Smooth muscle cell (in vitro differentiated cells): ENCODE results near the gene SP1. TPM values are rescaled to one million over a fixed set of nuclear protein-coding genes. Genes with fewer than 3 reads are reported as not detected.

Experiments used
- DNase-seq: peaks from one replicate; lab custom pipeline; 2025; ENCODE audit not compliant: unreplicated experiment; lab: John Stamatoyannopoulos, UW
- H2AFZ ChIP-seq: fragments of 200-600 bp; sonication (generic); 2 replicates; pipeline ENCODE4 v1.6.0; 2016; ENCODE audit warnings: antibody characterized with exemption, low read depth, mild to moderate bottlenecking
- H3F3A ChIP-seq: fragments of 200-600 bp; sonication (generic); 2 replicates; pipeline ENCODE4 v1.6.0; 2017; ENCODE audit warnings: antibody characterized with exemption, low read depth
- H3K27ac ChIP-seq: fragments of 200-600 bp; sonication (generic); 2 replicates; pipeline ENCODE4 v1.5.1; 2016; ENCODE audit warnings: low read depth, mild to moderate bottlenecking
- H3K27me3 ChIP-seq: fragments of 200-600 bp; sonication (generic); 2 replicates; pipeline ENCODE4 v1.6.1; 2016; ENCODE audit warnings: low read depth, mild to moderate bottlenecking
- H3K36me3 ChIP-seq: fragments of 200-600 bp; sonication (generic); 2 replicates; pipeline ENCODE4 v1.5.1; 2016; ENCODE audit warnings: low read depth
- H3K4me1 ChIP-seq: fragments of 200-600 bp; sonication (generic); 2 replicates; pipeline ENCODE4 v1.5.1; 2016; ENCODE audit warnings: low read depth
- H3K4me2 ChIP-seq: fragments of 200-600 bp; sonication (generic); 2 replicates; pipeline ENCODE4 v1.6.0; 2016; ENCODE audit warnings: mild to moderate bottlenecking
- H3K4me3 ChIP-seq: fragments of 200-600 bp; sonication (generic); 2 replicates; pipeline ENCODE4 v1.5.1; 2016; ENCODE audit warnings: mild to moderate bottlenecking
- H3K79me2 ChIP-seq: fragments of 200-600 bp; sonication (generic); 2 replicates; pipeline ENCODE4 v1.6.0; 2016; ENCODE audit warnings: low read depth, mild to moderate bottlenecking
- H3K9ac ChIP-seq: fragments of 200-600 bp; sonication (generic); 2 replicates; pipeline ENCODE4 v1.6.0; 2016; ENCODE audit warnings: low read depth
- H3K9me3 ChIP-seq: fragments of 200-600 bp; sonication (generic); replicated peaks from 2 replicates; pipeline ENCODE4 v1.5.1; 2016; ENCODE audit warnings: low read depth
- H4K20me1 ChIP-seq: fragments of 200-600 bp; sonication (generic); 2 replicates; pipeline ENCODE4 v1.6.0; 2016; ENCODE audit warnings: low read depth
- CTCF ChIP-seq: fragments of 200-600 bp; sonication (generic); IDR thresholded peaks from 2 replicates; pipeline ENCODE4 v1.5.1; 2017; ENCODE audit warnings: borderline replicate concordance, mild to moderate bottlenecking, antibody characterized with exemption; ENCODE audit not compliant: insufficient read depth, poor library complexity, severe bottlenecking
- WGBS: methylation state at CpG from one replicate; pipeline ENCODE4 v1.1.7; 2016; ENCODE audit warnings: low lambda C conversion rate; 5-methylcytosine and 5-hydroxymethylcytosine counted together
- polyA plus RNA-seq: library from polyadenylated mRNA; unstranded; fragments of >200 nt; fragmentation: Nextera tagmentation; extraction: Ambion mirVana; gene quantifications from 2 replicates; pipeline ENCODE4 v1.2.1, GENCODE V29; 2016
- total RNA-seq: library from RNA; depleted of rRNA; stranded (reverse); fragments of >200 nt; gene quantifications from 2 replicates; pipeline ENCODE4 v1.2.3, GENCODE V29; 2014

Gene SP1
- total and polyA plus RNA-seq, 2 experiments from 2014 or later = 10.1 to 51.5 TPM

- Histone ChIP-seq H3K9ac (no peak overlapping the region), H3K4me2 (peak overlapping the region; percentile 90)
Observed at GRCh38 chr12:53345486-53346188, 34.3 kb upstream of the SP1 start.

DNA sequence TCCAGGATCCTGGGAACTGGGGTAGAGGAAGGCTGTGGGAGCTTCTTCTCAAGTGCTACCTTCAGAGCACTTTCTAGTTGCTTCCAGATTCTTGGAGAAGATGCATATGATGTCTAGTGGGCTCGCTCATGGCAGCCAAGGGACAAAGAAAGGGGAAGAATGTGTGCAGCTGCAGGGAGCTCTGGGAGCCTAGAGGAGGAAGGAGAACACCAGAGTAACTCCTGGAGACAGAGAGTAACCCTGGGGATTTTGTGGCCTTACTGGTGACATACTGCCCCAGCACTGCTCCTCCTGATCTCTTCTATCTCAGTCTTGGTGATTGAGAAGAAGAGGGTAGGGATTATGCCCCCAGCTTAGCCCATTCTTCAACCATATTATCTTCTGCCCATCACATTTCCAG lies 33.5 kb upstream of the SP1 start:
- Histone ChIP-seq H3K4me1 (peaks cover 9% of the 10 kb centered on the region), H3K4me2 (no peak overlapping the region), H2AFZ (no peak overlapping the region), H3K4me3 (no peak overlapping the region), H3K79me2 (no peaks in the 10 kb centered on the region), H3K9ac (no peak overlapping the region), H4K20me1 (no peaks in the 10 kb centered on the region), H3K36me3 (no peaks in the 10 kb centered on the region), H3K9me3 (no peaks in the 10 kb centered on the region), H3F3A (peaks cover 5% of the 10 kb centered on the region), H3K27me3 (no peaks in the 10 kb centered on the region), H3K27ac (no peak overlapping the region)
- WGBS = 94% methylated on average over 1 of the region's 1 CpG
- no peak for TF ChIP-seq CTCF
- DNase-seq = no peak

More at GRCh38 chr12:53345486-53346188, 34.3 kb upstream of the SP1 start:
- no peaks in the 10 kb centered on the region for H3K9me3 ChIP-seq
- H3K27ac ChIP-seq = peak overlapping the region; percentile 16
- H2AFZ ChIP-seq = peak overlapping the region; percentile 49
- DNase-seq = no peak
- no peaks in the 10 kb centered on the region for H3K36me3 ChIP-seq
- peak overlapping the region; percentile 59 for H3K4me3 ChIP-seq
- peaks cover 9% of the 10 kb centered on the region for H3K4me1 ChIP-seq
- no peaks in the 10 kb centered on the region for H3K79me2 ChIP-seq
- WGBS = 12% methylated on average over 8 of the region's 10 CpGs
- peaks cover 11% of the 10 kb centered on the region for H3F3A ChIP-seq
- no peak for TF ChIP-seq CTCF
- no peaks in the 10 kb centered on the region for H3K27me3 ChIP-seq
- no peaks in the 10 kb centered on the region for H4K20me1 ChIP-seq

GRCh38 chr12:53347905-53348304 lies 32.1 kb upstream of the SP1 start:
- Histone ChIP-seq H3K27me3 (no peaks in the 10 kb centered on the region), H3K9ac (no peak overlapping the region), H2AFZ (no peak overlapping the region), H3K4me3 (no peak overlapping the region), H3K4me1 (peaks cover 9% of the 10 kb centered on the region), H3K27ac (no peak overlapping the region), H3K79me2 (no peaks in the 10 kb centered on the region), H3K9me3 (no peaks in the 10 kb centered on the region), H3K4me2 (no peak overlapping the region), H4K20me1 (no peaks in the 10 kb centered on the region), H3F3A (peaks cover 5% of the 10 kb centered on the region), H3K36me3 (no peaks in the 10 kb centered on the region)
- WGBS = over 99% methylated on average over 4 of the region's 4 CpGs
- TF ChIP-seq CTCF = no peak
- DNase-seq = no peak
